Measurements from ENCODE around the gene SASH3.
A peak's percentile ranks its signal among the peaks of the same experiment; 100 is the strongest.

SASH3 gene

GRCh38 chrX:129783291-129783713 is 3.6 kb downstream of the SASH3 start:
- Histone ChIP-seq H3K4me3 (ENCODE audit: low read length) (peak overlapping the region; percentile 97), H3K4me1 (ENCODE audit: control insufficient read depth, low read length) (peaks cover 62% of the 10 kb centered on the region), H3F3A (ENCODE audit: control insufficient read depth, insufficient read depth) (peaks cover 14% of the 10 kb centered on the region; the same call in 1 of the 2 replicates), H3K27ac (ENCODE audit: low read depth, low read length) (peak overlapping the region; percentile 82), H3K27me3 (ENCODE audit: control insufficient read depth, low read length) (no peaks in the 10 kb centered on the region), H4K20me1 (ENCODE audit: control insufficient read depth, insufficient read depth, low read depth, low read length) (peaks cover 14% of the 10 kb centered on the region), H3K36me3 (ENCODE audit: control insufficient read depth, low read length) (peaks cover 74% of the 10 kb centered on the region), H3K9me3 (ENCODE audit: control insufficient read depth, insufficient read depth, low read length) (no peaks in the 10 kb centered on the region), H3K9me2 (replicated peaks; ENCODE audit: control insufficient read depth, low read length) (no peaks in the 10 kb centered on the region), H3K79me2 (ENCODE audit: control insufficient read depth, low read length) (peaks cover 90% of the 10 kb centered on the region), H3K4me2 (ENCODE audit: low read length) (peak overlapping the region; percentile 97)
- TF ChIP-seq CTCF (IDR thresholded peaks at IDR 0.05; ENCODE audit: low read depth, low read length, poor library complexity, severe bottlenecking) (no peak), EZH2phosphoT487 (IDR thresholded peaks at IDR 0.05; ENCODE audit: borderline replicate concordance, low read length) (no peak)

GRCh38 chrX:129784371-129784770 is 4.6 kb downstream of the SASH3 start:
- H3K9me3 ChIP-seq (ENCODE audit: control insufficient read depth, insufficient read depth, low read length): no peaks in the 10 kb centered on the region
- H3K27me3 ChIP-seq (ENCODE audit: control insufficient read depth, low read length): no peaks in the 10 kb centered on the region
- H3K4me1 ChIP-seq (ENCODE audit: control insufficient read depth, low read length): peaks cover 52% of the 10 kb centered on the region
- H3K4me2 ChIP-seq (ENCODE audit: low read length): peak overlapping the region; percentile 97
- H3K4me3 ChIP-seq (ENCODE audit: low read length): peak overlapping the region; percentile 97
- TF ChIP-seq CTCF (IDR thresholded peaks at IDR 0.05; ENCODE audit: low read depth, low read length, poor library complexity, severe bottlenecking) (no peak), EZH2phosphoT487 (IDR thresholded peaks at IDR 0.05; ENCODE audit: borderline replicate concordance, low read length) (no peak)
- H3K79me2 ChIP-seq (ENCODE audit: control insufficient read depth, low read length): peaks cover 85% of the 10 kb centered on the region
- H3K36me3 ChIP-seq (ENCODE audit: control insufficient read depth, low read length): peaks cover 79% of the 10 kb centered on the region
- no peaks in the 10 kb centered on the region for H3K9me2 ChIP-seq (replicated peaks; ENCODE audit: control insufficient read depth, low read length)
- H3K27ac ChIP-seq (ENCODE audit: low read depth, low read length): peak overlapping the region; percentile 82
- peaks cover 14% of the 10 kb centered on the region for H4K20me1 ChIP-seq (ENCODE audit: control insufficient read depth, insufficient read depth, low read depth, low read length)
- peaks cover 10% of the 10 kb centered on the region; the same call in 1 of the 2 replicates for H3F3A ChIP-seq (ENCODE audit: control insufficient read depth, insufficient read depth)

GRCh38 chrX:129785160-129785947 is 5.6 kb downstream of the SASH3 start:
- Histone ChIP-seq H3K36me3 (ENCODE audit: control insufficient read depth, low read length) (peaks cover 77% of the 10 kb centered on the region), H3F3A (ENCODE audit: control insufficient read depth, insufficient read depth) (peaks cover 10% of the 10 kb centered on the region; the same call in 1 of the 2 replicates), H3K9me2 (replicated peaks; ENCODE audit: control insufficient read depth, low read length) (no peaks in the 10 kb centered on the region), H4K20me1 (ENCODE audit: control insufficient read depth, insufficient read depth, low read depth, low read length) (peaks cover 14% of the 10 kb centered on the region), H3K4me1 (ENCODE audit: control insufficient read depth, low read length) (peaks cover 49% of the 10 kb centered on the region), H3K4me2 (ENCODE audit: low read length) (peak overlapping the region; percentile 75), H3K79me2 (ENCODE audit: control insufficient read depth, low read length) (peaks cover 75% of the 10 kb centered on the region), H3K27me3 (ENCODE audit: control insufficient read depth, low read length) (no peaks in the 10 kb centered on the region), H3K4me3 (ENCODE audit: low read length) (peak overlapping the region; percentile 55), H3K9me3 (ENCODE audit: control insufficient read depth, insufficient read depth, low read length) (no peaks in the 10 kb centered on the region), H3K27ac (ENCODE audit: low read depth, low read length) (peak overlapping the region; percentile 69)
- no peak for TF ChIP-seq EZH2phosphoT487 (IDR thresholded peaks at IDR 0.05; ENCODE audit: borderline replicate concordance, low read length)
- TF ChIP-seq CTCF (IDR thresholded peaks at IDR 0.05; ENCODE audit: low read depth, low read length, poor library complexity, severe bottlenecking): no peak
